Urothelium cell line (cell line): ENCODE data around the gene VENTX.

Experiments used
- DNase-seq: peaks from one replicate; pipeline ENCODE4 v3.0.0; 2011; ENCODE audit warnings: low spot score, mixed read lengths
- FAIRE-seq: peaks from 2 replicates; lab custom pipeline; 2011; peaks lifted over from hg19 to GRCh38; lab: Jason Lieb, UNC

VENTX gene

DNA sequence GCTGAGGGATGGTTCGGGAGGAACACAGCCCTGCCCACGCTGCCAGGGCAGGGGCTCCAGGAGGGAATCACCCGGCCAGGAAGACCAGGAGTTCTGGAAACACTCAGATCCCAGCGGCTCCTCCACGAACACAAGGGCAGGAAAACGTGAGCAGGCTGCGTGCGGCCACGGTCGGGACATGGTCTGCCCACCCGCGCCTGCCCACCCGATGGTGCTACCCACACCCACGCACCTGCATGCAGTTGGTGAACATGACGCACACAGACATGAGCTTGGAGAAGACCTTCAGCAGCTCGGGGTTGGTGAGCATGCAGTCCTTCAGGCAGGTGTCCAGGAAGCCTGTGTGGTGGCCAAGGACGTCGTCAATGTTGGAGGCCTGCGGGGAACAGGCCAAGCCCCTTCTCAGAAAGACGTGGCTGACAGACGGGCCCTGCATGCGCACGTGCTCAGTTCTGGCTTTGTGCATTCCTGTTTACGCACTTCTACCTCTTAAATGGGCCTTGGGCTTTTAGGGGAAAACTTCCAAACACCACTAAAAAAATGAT lies 45.3 kb downstream of the VENTX start:
- FAIRE-seq (no peak), DNase-seq (no peak)

DNA sequence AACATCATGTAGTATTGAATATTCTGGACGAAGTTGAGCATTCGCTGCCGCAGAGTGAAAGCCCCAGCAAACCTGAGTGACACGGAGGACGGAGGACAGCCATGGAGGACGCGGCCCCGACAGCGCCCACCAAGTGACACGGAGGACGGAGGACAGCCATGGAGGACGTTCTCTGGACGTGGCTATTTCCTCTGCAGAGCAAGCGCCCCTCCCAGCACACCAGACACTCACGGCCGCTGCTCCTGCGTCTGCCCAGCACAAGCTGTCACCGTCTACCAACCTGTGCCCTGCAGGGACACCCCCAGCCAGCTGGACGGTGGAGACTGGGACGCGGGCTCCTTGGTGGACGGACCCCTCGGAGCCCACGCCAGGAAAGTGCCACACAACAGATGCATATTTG lies 46.3 kb downstream of the VENTX start:
- no peak for FAIRE-seq
- no peak for DNase-seq

DNA sequence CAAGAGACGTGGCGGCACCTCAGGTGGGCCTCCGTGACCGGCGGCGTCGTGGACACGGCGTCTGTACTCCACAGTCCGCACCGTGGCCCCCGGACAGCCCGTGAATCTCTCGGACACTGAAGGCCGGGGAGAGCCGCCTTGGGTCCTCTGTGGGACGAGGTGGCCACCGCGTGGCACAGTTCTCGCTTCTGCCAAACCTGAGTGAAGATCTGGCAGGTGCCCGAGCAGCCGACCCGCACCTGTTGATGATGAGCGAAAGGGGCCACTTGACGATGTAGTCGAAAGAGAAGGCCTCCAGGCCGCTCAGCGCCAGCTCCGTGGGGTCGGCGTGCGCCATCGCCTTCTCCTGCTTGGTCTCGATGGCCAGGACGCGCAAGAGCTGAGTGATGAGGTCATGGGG lies 47.6 kb downstream of the VENTX start:
- FAIRE-seq (no peak), DNase-seq (no peak)

DNA sequence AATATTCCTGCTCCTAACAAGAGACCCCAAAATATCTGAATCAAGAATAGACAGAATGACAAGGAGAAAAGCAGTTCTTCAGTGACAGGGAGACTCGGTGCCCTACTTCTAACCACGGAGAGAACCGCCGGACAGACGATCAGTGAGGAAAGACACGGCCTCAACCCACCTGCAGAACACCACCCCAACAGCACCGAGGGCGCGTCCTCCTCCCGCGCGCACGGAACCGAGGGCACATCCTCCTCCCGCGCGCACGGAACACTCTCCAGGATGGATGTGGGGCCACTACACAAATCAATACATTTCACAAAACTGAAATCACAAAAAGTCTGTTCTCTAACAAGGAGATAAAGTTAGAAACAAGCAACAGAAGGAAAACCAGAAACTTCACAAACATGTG lies 48.7 kb downstream of the VENTX start:
- no peak for FAIRE-seq
- DNase-seq = no peak

DNA sequence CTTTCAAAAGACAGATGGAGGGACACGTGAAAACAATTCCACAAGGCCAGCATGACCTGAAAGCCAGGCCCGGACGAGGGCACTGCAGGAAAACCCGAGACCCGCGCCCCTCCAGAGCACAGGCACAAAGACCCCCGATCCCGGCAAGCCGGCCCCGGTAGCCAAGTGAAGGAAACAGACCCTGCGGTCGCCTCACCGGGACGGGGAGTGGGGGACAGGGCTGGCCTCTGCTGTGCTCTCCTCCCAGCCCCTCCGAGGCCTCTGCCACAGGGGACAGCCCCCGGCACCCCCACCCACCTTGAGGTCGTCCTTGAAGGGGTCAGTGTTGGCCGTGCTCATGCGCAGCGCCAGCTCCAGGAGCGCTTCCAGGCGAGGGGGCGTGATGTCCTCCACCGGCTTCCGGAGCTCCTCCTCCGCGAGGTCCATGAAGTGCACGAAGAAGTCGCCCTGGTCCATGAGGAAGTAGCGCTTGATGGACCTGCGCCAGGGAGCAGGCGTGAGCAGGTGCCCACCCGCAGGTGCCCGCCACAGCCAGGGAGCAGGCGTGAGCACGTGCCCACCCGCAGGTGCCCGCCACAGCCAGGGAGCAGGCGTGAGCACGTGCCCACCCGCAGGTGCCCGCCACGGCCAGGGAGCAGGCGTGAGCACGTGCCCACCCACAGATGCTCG lies 50.3 kb downstream of the VENTX start:
- DNase-seq (no peak), FAIRE-seq (no peak)

DNA sequence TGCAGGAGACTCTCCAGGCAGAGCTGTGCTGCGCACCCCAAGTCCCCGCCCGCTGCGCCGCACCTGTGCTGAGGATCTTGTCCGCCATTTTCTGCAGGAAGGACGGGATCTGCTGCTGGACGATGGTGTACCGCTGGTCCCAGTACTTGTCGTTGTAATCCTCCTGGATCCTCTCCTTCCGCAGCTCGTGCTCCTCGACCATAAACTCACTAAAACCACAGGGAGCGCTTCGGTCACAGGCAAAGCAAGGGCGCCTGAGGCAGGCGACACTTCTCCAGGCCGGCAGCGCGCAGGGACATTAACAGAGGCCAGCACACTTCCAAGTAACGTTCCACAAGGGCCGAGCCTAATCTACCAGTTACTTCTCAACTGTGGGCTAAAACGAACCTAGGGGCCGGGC lies 52.1 kb downstream of the VENTX start:
- DNase-seq (no peak), FAIRE-seq (no peak)
